GM12801 (cell line): ENCODE results near the gene TLX2.

Experiments
- TF ChIP-seq, protein P1 (sequence below): IDR thresholded peaks from one replicate; pipeline ENCODE4 v1.5.1; 2011; ENCODE audit warnings: control low read depth; ENCODE audit not compliant: insufficient read length; ENCODE audit errors: extremely low read depth

Gene TLX2

GRCh38 chr2:74555610-74556103 lies 41.4 kb downstream of the TLX2 start:
- TF ChIP-seq, protein P1, sequence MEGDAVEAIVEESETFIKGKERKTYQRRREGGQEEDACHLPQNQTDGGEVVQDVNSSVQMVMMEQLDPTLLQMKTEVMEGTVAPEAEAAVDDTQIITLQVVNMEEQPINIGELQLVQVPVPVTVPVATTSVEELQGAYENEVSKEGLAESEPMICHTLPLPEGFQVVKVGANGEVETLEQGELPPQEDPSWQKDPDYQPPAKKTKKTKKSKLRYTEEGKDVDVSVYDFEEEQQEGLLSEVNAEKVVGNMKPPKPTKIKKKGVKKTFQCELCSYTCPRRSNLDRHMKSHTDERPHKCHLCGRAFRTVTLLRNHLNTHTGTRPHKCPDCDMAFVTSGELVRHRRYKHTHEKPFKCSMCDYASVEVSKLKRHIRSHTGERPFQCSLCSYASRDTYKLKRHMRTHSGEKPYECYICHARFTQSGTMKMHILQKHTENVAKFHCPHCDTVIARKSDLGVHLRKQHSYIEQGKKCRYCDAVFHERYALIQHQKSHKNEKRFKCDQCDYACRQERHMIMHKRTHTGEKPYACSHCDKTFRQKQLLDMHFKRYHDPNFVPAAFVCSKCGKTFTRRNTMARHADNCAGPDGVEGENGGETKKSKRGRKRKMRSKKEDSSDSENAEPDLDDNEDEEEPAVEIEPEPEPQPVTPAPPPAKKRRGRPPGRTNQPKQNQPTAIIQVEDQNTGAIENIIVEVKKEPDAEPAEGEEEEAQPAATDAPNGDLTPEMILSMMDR: no peak

GRCh38 chr2:74556159-74556558 lies 41.9 kb downstream of the TLX2 start:
- TF ChIP-seq, protein P1: no peak

- TF ChIP-seq, protein P1: no peak
Measured at GRCh38 chr2:74556831-74557370, 42.7 kb downstream of the TLX2 start.

DNA sequence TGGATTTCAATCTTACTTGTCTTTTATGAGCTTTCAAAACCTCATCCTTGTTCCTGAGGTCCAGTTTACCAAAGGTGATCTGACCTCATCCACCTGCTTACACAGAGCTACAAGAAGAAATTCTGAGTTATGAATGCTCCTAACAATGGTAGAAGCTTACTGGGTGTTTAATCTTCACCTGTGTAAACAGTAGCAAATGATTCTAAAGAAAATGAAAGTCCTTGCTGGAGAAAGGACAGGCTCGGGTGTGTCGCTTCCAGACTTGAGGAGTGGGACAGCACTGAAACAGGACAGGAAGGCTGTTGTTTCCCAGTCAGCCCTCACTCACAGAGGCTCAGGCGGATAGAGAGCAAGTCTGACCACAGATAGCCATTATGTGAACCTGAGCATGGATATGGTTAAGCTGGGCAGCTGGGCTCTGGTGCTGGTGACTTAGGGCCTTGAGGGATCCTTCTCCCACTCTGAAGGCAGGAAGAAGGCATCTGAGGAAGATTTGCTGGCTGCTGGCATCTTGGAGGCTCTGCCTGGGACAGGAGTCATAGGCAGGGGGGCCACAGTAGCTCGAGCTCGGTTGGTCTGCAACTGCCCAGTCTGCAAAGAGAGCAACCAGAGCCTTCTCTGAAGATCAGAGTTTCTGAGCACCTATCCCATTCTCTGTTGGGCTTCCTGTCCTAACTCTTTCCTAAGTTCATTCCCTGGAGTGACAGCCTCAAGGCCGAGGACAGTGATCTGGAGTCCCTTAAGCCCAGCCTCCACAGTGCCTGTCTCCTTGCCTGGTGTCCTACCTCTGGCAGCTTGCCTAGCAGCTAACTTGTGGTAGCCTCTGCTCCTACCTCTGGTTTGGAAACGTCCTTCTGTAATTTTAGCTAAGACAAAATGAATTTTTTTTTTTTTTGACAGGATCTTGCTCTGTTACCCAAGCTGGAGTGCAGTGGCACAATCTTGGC lies 44.3 kb downstream of the TLX2 start:
- TF ChIP-seq, protein P1: no peak

GRCh38 chr2:74559912-74560311 lies 45.7 kb downstream of the TLX2 start:
- TF ChIP-seq, protein P1: no peak

DNA sequence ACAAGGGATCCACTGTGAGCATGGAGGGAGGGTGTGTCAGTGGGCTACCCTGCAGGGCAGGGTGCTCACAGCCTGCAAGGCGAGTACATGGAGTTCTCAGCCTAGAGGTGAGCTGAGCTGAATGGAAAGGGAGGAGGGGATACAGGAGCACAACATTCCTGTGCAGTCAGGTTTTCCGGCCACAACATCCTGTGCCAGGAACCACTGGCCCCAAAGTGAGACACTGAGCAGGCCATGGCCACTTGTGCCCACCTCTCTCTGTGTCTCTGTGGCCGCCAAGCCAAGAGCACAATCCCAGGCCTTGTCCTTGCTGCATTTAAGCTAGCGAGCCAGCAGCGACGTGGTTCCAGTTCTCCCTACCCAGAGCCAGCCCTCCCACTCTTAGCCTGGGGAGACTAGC lies 46.3 kb downstream of the TLX2 start:
- TF ChIP-seq, protein P1: no peak

- TF ChIP-seq, protein P1: no peak
Measured at GRCh38 chr2:74562126-74562775, 48.0 kb downstream of the TLX2 start.
